ENCODE measurements around the gene CGB5. TPM values are rescaled to one million over a fixed set of nuclear protein-coding genes. Genes with fewer than 3 reads are reported as not detected.

Gene CGB5
- total and polyA plus RNA-seq, 9 of the 15 experiments (the other 6 are each of a cell fraction or from before 2014, with no cell fraction given) = not detected

DNA sequence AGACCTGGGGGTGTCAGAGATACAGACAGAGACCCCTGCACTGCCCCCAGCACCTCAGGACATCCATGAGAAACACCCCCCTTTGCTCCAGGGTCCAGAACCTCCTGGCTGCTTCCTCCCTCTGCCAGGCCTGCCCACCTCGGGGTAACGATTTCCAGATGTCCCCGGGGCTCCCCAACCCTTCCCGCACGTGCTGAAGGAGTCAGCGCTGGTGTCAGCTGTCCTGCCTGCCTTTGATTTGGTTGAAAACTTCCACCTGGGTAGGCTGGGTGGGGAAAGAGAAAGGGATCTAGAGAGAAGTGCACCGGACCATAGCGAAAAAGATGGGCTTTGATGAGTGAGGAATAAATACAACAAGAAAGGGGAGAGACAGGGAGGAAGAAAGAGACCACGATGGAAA is 15.4 kb downstream of the CGB5 start:
- Histone ChIP-seq H3K9ac (ENCODE audit: insufficient read depth in 1 of 2, low read depth in 2 of 2, low read length in 2 of 2) (no peak overlapping the region), H3K4me3 (no peak overlapping the region), H4K20me1 (replicated peaks; ENCODE audit: control insufficient read depth, insufficient read depth, low read length) (peaks cover 4% of the 10 kb centered on the region; the same call in 1 of the 2 replicates), H3K4me1 (replicated peaks in 1 of 2; ENCODE audit: control insufficient read depth in 2 of 2, insufficient read depth in 2 of 2, low read length in 2 of 2) (peaks cover 2 to 35% of the 10 kb centered on the region in 2 experiments; a peak in 3 of 5 replicates), H2AFZ (ENCODE audit: low read depth, low read length) (no peak overlapping the region), H3K27me3 (ENCODE audit: control insufficient read depth in 2 of 2, insufficient read depth in 2 of 2, low read length in 2 of 2) (peaks cover 17 to 62% of the 10 kb centered on the region in 2 experiments; a peak in 3 of 5 replicates), H3K4me2 (ENCODE audit: insufficient read depth, low read length) (no peak overlapping the region), H3K27ac (ENCODE audit: extremely low read depth, low read depth, low read length) (no peak overlapping the region), H3K36me3 (ENCODE audit: control insufficient read depth, insufficient read depth, low read length) (no peaks in the 10 kb centered on the region), H3K9me3 (replicated peaks; ENCODE audit: control insufficient read depth, insufficient read depth, low read depth, low read length) (no peaks in the 10 kb centered on the region), H3K9me1 (ENCODE audit: control insufficient read depth, insufficient read depth, low read length) (no peaks in the 10 kb centered on the region), H3K79me2 (ENCODE audit: control insufficient read depth, insufficient read depth, low read length) (no peaks in the 10 kb centered on the region)
- intact Hi-C loops (cut with micrococcal nuclease) (no loop called here), in situ Hi-C loops (cut with MboI) (no loop called here)
- no peak for ATAC-seq
- POLR2A ChIA-PET = interaction anchor here (0.8 kb wide), 1 partner anchor 11 kb away, joined by 3 read pairs; no protein-coding TSS in a partner anchor
- CTCF ChIA-PET (ENCODE audit: low intra/inter-chr PET ratio) = no interaction called here
- no TSS peak for BruUV-seq (replicated peaks)
- FAIRE-seq = no peak
- DNase-seq (ENCODE audit: extremely low read depth in 1 of 4, low spot score in 3 of 4) = no peak
- 0% methylated on average over 1 of the region's 9 CpGs for WGBS (ENCODE audit: insufficient coverage, low coverage, missing lambda C conversion rate)
- TF ChIP-seq GATAD2B (IDR thresholded peaks at IDR 0.05; ENCODE audit: borderline replicate concordance) = no peak
- TF ChIP-seq ZKSCAN3 (CRISPR knock-in tag; IDR thresholded peaks at IDR 0.05) = no peak
- TF ChIP-seq SMARCA5 (IDR thresholded peaks at IDR 0.05) = no peak
- TF ChIP-seq, protein P1, sequence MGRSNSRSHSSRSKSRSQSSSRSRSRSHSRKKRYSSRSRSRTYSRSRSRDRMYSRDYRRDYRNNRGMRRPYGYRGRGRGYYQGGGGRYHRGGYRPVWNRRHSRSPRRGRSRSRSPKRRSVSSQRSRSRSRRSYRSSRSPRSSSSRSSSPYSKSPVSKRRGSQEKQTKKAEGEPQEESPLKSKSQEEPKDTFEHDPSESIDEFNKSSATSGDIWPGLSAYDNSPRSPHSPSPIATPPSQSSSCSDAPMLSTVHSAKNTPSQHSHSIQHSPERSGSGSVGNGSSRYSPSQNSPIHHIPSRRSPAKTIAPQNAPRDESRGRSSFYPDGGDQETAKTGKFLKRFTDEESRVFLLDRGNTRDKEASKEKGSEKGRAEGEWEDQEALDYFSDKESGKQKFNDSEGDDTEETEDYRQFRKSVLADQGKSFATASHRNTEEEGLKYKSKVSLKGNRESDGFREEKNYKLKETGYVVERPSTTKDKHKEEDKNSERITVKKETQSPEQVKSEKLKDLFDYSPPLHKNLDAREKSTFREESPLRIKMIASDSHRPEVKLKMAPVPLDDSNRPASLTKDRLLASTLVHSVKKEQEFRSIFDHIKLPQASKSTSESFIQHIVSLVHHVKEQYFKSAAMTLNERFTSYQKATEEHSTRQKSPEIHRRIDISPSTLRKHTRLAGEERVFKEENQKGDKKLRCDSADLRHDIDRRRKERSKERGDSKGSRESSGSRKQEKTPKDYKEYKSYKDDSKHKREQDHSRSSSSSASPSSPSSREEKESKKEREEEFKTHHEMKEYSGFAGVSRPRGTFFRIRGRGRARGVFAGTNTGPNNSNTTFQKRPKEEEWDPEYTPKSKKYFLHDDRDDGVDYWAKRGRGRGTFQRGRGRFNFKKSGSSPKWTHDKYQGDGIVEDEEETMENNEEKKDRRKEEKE (IDR thresholded peaks at IDR 0.05; ENCODE audit: borderline replicate concordance in 1 of 2, control insufficient read depth in 1 of 2, low read depth in 2 of 2, low read length in 1 of 2) = no peak
- TF ChIP-seq, protein P2, sequence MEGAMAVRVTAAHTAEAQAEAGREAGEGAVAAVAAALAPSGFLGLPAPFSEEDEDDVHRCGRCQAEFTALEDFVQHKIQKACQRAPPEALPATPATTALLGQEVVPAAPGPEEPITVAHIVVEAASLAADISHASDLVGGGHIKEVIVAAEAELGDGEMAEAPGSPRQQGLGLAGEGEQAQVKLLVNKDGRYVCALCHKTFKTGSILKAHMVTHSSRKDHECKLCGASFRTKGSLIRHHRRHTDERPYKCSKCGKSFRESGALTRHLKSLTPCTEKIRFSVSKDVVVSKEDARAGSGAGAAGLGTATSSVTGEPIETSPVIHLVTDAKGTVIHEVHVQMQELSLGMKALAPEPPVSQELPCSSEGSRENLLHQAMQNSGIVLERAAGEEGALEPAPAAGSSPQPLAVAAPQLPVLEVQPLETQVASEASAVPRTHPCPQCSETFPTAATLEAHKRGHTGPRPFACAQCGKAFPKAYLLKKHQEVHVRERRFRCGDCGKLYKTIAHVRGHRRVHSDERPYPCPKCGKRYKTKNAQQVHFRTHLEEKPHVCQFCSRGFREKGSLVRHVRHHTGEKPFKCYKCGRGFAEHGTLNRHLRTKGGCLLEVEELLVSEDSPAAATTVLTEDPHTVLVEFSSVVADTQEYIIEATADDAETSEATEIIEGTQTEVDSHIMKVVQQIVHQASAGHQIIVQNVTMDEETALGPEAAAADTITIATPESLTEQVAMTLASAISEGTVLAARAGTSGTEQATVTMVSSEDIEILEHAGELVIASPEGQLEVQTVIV (CRISPR knock-in tag; IDR thresholded peaks at IDR 0.05; ENCODE audit: borderline replicate concordance) = no peak
- TF ChIP-seq NBN (IDR thresholded peaks at IDR 0.05; ENCODE audit: low read depth) = no peak
- no peak for TF ChIP-seq IRF2 (CRISPR knock-in tag; IDR thresholded peaks at IDR 0.05)
- no peak for TF ChIP-seq ZNF644 (tag; IDR thresholded peaks at IDR 0.05; ENCODE audit: low read depth)
- no peak for TF ChIP-seq TCF7 (IDR thresholded peaks at IDR 0.05; ENCODE audit: borderline replicate concordance)

Measured in K562 (cell line).